ENCODE measurements around the gene KSR2. TPM values are rescaled to one million over a fixed set of nuclear protein-coding genes. Genes with fewer than 3 reads are reported as not detected.

Gene KSR2
- total RNA-seq, 4 donors from 2014 or later: under 0.01 to 0.06 (median 0.03) TPM

DNA sequence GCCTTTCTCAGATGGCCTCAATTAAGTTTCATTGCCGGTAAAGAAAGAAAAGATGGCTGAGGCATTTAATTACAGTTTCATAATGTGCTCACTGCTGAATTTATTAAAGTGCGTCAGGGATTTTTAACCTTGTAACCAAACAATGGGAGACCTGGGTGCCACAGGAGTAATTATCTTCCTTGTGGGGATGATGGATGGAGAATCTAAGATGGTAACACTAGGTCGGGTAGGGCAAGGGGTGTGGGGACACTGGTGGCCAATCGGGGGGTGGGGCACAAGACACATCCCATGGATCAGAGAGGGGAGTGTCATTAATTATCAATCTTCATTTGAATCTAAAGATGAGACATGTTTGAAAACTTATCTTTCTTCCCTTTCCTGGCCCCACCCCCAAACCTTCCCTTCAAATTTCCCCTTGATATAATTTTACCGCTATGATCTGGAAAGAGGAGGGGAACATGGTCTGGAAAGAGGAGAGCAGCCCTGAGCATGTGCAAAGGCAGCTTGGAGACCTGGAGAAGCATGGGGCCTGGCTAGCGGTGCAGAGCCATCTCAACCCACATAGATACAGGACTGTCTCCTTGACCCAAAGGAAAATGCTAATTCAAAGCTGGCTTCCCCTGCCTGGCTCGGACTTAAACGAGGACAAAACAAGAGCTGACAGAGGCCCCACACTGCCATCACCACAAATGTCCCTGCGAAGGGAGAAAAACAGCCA lies 376.0 kb downstream of the KSR2 start:
- no peak for DNase-seq (ENCODE audit: extremely low spot score)
- intact Hi-C loops (cut with DNase I): no loop called here
- Histone ChIP-seq H3K4me3 (no peak overlapping the region), H3K27me3 (peaks cover 0 to 16% (median 0%) of the 10 kb centered on the region in 4 donors), H3K36me3 (no peaks in the 10 kb centered on the region), H3K27ac (replicated peaks in 1 of 4) (no peak overlapping the region), H3K9me3 (peaks cover 0 to 22% (median 5%) of the 10 kb centered on the region in 4 donors), H3K4me1 (no peaks in the 10 kb centered on the region)
- TF ChIP-seq POLR2AphosphoS5 (IDR thresholded peaks at IDR 0.05) (no peak), EP300 (IDR thresholded peaks at IDR 0.05) (no peak), POLR2A (IDR thresholded peaks at IDR 0.05; ENCODE audit: low read depth) (no peak)
- TF ChIP-seq, protein P1, sequence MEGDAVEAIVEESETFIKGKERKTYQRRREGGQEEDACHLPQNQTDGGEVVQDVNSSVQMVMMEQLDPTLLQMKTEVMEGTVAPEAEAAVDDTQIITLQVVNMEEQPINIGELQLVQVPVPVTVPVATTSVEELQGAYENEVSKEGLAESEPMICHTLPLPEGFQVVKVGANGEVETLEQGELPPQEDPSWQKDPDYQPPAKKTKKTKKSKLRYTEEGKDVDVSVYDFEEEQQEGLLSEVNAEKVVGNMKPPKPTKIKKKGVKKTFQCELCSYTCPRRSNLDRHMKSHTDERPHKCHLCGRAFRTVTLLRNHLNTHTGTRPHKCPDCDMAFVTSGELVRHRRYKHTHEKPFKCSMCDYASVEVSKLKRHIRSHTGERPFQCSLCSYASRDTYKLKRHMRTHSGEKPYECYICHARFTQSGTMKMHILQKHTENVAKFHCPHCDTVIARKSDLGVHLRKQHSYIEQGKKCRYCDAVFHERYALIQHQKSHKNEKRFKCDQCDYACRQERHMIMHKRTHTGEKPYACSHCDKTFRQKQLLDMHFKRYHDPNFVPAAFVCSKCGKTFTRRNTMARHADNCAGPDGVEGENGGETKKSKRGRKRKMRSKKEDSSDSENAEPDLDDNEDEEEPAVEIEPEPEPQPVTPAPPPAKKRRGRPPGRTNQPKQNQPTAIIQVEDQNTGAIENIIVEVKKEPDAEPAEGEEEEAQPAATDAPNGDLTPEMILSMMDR (IDR thresholded peaks at IDR 0.05): no peak
- WGBS: 59% methylated on average over 9 of the region's 9 CpGs

DNA sequence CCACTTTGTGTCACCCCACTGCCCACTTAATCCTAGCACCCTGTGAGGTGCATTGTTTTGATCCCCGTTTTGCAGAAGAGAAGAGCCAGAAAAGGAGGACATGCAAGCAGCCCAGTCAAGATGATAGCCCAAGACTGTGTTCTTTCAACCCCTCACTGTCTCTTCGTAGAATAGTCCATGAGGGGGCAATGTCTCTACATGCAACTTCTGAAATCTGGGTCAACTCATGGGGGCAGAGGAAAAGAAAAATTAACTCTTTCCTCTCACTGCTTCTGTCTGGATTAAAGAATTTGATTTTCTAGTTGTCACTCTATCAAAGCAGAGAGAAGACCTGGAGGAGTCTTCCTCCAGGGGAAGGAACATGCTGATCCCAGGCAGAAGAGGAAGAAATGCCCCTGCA lies 377.8 kb downstream of the KSR2 start:
- no peak for TF ChIP-seq POLR2AphosphoS5 (IDR thresholded peaks at IDR 0.05)
- no peak for TF ChIP-seq EP300 (IDR thresholded peaks at IDR 0.05)
- no peak for TF ChIP-seq POLR2A (IDR thresholded peaks at IDR 0.05; ENCODE audit: low read depth)
- TF ChIP-seq, protein P1 (IDR thresholded peaks at IDR 0.05): no peak
- intact Hi-C loops (cut with DNase I): no loop called here
- H3K4me1 ChIP-seq: no peaks in the 10 kb centered on the region
- peaks cover 0 to 22% (median 5%) of the 10 kb centered on the region in 4 donors for H3K9me3 ChIP-seq
- WGBS: 41% methylated on average over 2 of the region's 2 CpGs
- peaks cover 0 to 29% (median 0%) of the 10 kb centered on the region in 4 donors for H3K27me3 ChIP-seq
- no peak overlapping the region for H3K27ac ChIP-seq (replicated peaks in 1 of 4)
- no peaks in the 10 kb centered on the region for H3K36me3 ChIP-seq
- no peak for DNase-seq (ENCODE audit: extremely low spot score)
- no peak overlapping the region for H3K4me3 ChIP-seq

DNA sequence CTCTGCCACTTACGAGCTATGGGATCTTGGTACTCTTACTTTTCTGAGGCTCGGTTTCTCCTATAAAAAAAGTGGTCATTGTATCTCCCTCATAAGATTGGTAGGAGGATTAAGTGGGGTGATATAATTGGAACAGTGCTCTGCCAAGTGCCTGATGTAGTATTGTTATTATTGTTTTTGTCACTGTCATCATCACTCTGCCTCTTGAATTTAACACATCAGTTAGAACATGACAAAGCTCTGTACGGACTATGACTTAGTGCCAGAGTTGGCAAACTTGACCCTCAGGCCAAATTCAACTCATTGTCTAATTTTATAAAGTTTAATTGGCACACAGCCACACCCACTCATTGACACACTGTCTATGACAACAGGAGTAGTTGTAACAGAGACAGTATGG lies 378.4 kb downstream of the KSR2 start:
- no peak overlapping the region for H3K27ac ChIP-seq (replicated peaks in 1 of 4)
- DNase-seq (ENCODE audit: extremely low spot score): no peak
- no peak overlapping the region for H3K4me3 ChIP-seq
- no peaks in the 10 kb centered on the region for H3K4me1 ChIP-seq
- intact Hi-C loops (cut with DNase I): no loop called here
- peaks cover 0 to 29% (median 0%) of the 10 kb centered on the region in 4 donors for H3K27me3 ChIP-seq
- TF ChIP-seq POLR2A (IDR thresholded peaks at IDR 0.05; ENCODE audit: low read depth) (no peak), EP300 (IDR thresholded peaks at IDR 0.05) (no peak), POLR2AphosphoS5 (IDR thresholded peaks at IDR 0.05) (no peak)
- TF ChIP-seq, protein P1 (IDR thresholded peaks at IDR 0.05): no peak
- H3K9me3 ChIP-seq: peaks cover 0 to 22% (median 5%) of the 10 kb centered on the region in 4 donors
- 79% methylated on average over 3 of the region's 3 CpGs for WGBS
- no peaks in the 10 kb centered on the region for H3K36me3 ChIP-seq

DNA sequence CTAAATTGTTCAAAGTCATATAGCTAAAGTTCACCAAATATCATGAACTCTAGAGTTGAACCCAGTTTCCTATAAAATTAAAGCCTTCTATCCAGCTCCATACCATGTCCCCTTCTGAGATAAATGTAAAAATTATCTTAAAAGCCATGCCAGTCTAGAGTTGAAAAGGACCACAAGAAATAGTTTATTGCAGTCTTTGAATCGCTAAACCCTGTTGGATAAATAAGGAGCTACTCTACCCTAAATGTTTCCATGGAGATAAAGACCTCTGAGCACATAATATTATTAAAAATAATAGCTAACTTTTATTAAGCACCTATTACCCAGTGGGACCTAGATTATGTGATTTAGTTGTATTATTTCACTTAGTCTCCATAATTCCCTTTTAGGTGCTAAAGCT lies 379.8 kb downstream of the KSR2 start:
- TF ChIP-seq POLR2AphosphoS5 (IDR thresholded peaks at IDR 0.05) (no peak), EP300 (IDR thresholded peaks at IDR 0.05) (no peak), POLR2A (IDR thresholded peaks at IDR 0.05; ENCODE audit: low read depth) (no peak)
- TF ChIP-seq, protein P1 (IDR thresholded peaks at IDR 0.05): no peak
- no peak overlapping the region for H3K27ac ChIP-seq (replicated peaks in 1 of 4)
- no peak overlapping the region for H3K4me3 ChIP-seq
- peaks cover 0 to 3% (median 1%) of the 10 kb centered on the region in 4 donors for H3K4me1 ChIP-seq
- no peak for DNase-seq (ENCODE audit: extremely low spot score)
- peaks cover 0 to 35% (median 0%) of the 10 kb centered on the region in 4 donors for H3K27me3 ChIP-seq
- no peaks in the 10 kb centered on the region for H3K36me3 ChIP-seq
- H3K9me3 ChIP-seq: peaks cover 0 to 22% (median 5%) of the 10 kb centered on the region in 4 donors
- intact Hi-C loops (cut with DNase I): no loop called here
- WGBS: 96% methylated on average over 1 of the region's 1 CpG
